ENCODE results near the gene LHX3. TPM values are rescaled to one million over a fixed set of nuclear protein-coding genes. Genes with fewer than 3 reads are reported as not detected.

Gene LHX3
- total and polyA plus RNA-seq, 10 donors, result not detected

- H3K9me3 ChIP-seq, result no peaks in the 10 kb centered on the region
- intact Hi-C loops (cut with DNase I; ENCODE audit: low total_unique reads), result no loop called here
- peaks cover 0 to 30% (median 14%) of the 10 kb centered on the region in 6 donors for H3K4me1 ChIP-seq
- no peak overlapping the region for H3K27ac ChIP-seq
- peaks cover 6 to 100% (median 93%) of the 10 kb centered on the region in 7 donors for H3K27me3 ChIP-seq (replicated peaks in 1 of 7)
- H3K36me3 ChIP-seq, result no peaks in the 10 kb centered on the region
- 41 to 51% (median 46%) methylated on average over 25 to 30 of the region's 30 CpGs for WGBS, 5 donors
- no peak for TF ChIP-seq POLR2A (IDR thresholded peaks at IDR 0.05)
- no peak for TF ChIP-seq POLR2AphosphoS5 (IDR thresholded peaks at IDR 0.05)
- TF ChIP-seq CTCF (IDR thresholded peaks at IDR 0.05 in 8 of 11, conservative IDR thresholded peaks at IDR 0.05 in 3 of 11), result no peak
- no peak overlapping the region for H3K4me3 ChIP-seq
- no peak for DNase-seq
Observed at GRCh38 chr9:136191099-136191959, 13.6 kb downstream of the LHX3 start.

DNA sequence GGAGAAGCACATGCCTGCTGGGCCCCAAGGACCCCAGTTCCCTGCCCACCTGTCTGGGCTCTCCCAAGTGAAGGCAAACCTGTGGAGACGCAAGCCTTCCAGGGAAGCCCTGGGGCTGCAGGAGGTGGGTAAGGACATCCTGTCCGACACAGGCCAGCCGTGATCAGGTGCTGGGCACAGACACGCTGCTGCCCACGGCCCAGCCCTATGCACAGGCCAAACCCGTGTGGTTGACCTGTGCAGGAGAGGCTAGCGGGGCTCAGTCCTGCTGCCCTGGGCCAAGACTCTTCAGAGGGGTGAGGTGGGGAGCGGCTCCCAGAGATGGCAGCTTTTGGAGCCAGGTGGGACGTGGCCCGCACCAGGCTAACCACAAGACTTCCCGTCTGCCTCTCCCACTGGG lies 14.3 kb downstream of the LHX3 start:
- Histone ChIP-seq H3K4me1 (peaks cover 0 to 30% (median 14%) of the 10 kb centered on the region in 6 donors), H3K36me3 (no peaks in the 10 kb centered on the region), H3K27me3 (replicated peaks in 1 of 7) (peaks cover 6 to 100% (median 92%) of the 10 kb centered on the region in 7 donors), H3K4me3 (no peak overlapping the region), H3K27ac (no peak overlapping the region), H3K9me3 (no peaks in the 10 kb centered on the region)
- DNase-seq, result no peak
- TF ChIP-seq POLR2A (IDR thresholded peaks at IDR 0.05) (no peak), CTCF (IDR thresholded peaks at IDR 0.05 in 8 of 11, conservative IDR thresholded peaks at IDR 0.05 in 3 of 11) (no peak), POLR2AphosphoS5 (IDR thresholded peaks at IDR 0.05) (no peak)
- intact Hi-C loops (cut with DNase I; ENCODE audit: low total_unique reads), result no loop called here
- 39 to 65% (median 53%) methylated on average over 3 to 11 of the region's 11 CpGs for WGBS, 5 donors

GRCh38 chr9:136190237-136190601 lies 14.7 kb downstream of the LHX3 start:
- Histone ChIP-seq H3K4me1 (peaks cover 0 to 30% (median 14%) of the 10 kb centered on the region in 6 donors), H3K4me3 (no peak overlapping the region), H3K9me3 (no peaks in the 10 kb centered on the region), H3K27me3 (replicated peaks in 1 of 7) (peaks cover 6 to 100% (median 92%) of the 10 kb centered on the region in 7 donors), H3K36me3 (no peaks in the 10 kb centered on the region), H3K27ac (no peak overlapping the region)
- TF ChIP-seq CTCF (IDR thresholded peaks at IDR 0.05 in 8 of 11, conservative IDR thresholded peaks at IDR 0.05 in 3 of 11) (no peak), POLR2A (IDR thresholded peaks at IDR 0.05) (no peak), POLR2AphosphoS5 (IDR thresholded peaks at IDR 0.05) (no peak)
- 56 to 75% (median 68%) methylated on average over 4 to 7 of the region's 7 CpGs for WGBS, 5 donors
- intact Hi-C loops (cut with DNase I; ENCODE audit: low total_unique reads), result no loop called here
- no peak for DNase-seq
